Hematopoietic multipotent progenitor cell (in vitro differentiated cells): ENCODE data around the gene PPP6R2. TPM values are rescaled to one million over a fixed set of nuclear protein-coding genes. Genes with fewer than 3 reads are reported as not detected.
"Not testable (repeated sequence)": the region's sequence is repeated elsewhere in the genome, so short reads cannot be mapped to it uniquely, and the experiment has no call there.

ENCODE experiments used
- DNase-seq, 3 donors: peaks; one replicate each; pipeline ENCODE4 v3.0.0-alpha.2; 2011 to 2015; ENCODE audit warnings: low read depth in 2 of 3, low spot score in 2 of 3
- total RNA-seq: library from RNA; depleted of rRNA; stranded (reverse); fragments of >200 nt; gene quantifications from one replicate; pipeline ENCODE4 v1.2.3, GENCODE V29; 2012

PPP6R2 gene
- total RNA-seq, 1 donor: 70.3 TPM

DNA sequence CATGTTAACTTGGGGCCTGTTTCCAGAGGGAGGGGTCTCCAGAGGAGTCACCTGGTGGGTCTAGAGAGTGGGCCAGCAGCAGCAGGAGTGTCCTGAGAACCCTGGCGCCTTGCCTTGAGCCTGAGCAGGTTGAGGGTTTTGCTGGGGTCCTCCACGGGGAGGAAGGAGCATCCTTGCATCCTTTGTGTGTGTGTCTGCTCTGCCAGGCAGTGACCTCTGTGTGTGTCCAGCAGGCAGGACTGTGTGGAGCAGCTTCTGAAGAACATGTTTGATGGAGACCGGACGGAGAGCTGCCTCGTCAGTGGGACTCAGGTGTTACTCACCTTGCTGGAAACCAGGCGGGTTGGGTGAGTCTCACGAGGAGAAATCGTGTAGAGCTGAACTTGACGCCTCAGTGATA is 76.0 kb downstream of the PPP6R2 start:
- DNase-seq: no peak

DNA sequence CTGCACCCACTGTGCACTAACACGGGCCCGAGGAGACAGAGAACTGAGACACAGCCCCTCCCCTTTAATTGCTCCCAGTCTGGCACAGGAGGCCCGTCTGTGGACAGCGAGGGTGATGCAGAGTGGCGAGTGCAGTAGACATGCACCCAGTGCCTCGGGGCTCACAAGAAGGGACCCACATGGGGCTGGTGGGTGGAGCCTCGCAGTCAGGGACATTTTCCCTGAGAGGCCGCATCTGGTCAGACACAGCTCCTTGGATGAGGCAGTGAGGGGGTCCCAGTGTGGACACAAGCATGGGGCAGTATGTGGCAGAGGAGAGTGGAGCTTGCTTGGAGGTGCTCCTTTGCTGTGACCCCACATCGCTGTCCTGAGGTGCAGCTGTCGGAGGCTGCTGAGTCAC is 76.9 kb downstream of the PPP6R2 start:
- DNase-seq: no peak

DNA sequence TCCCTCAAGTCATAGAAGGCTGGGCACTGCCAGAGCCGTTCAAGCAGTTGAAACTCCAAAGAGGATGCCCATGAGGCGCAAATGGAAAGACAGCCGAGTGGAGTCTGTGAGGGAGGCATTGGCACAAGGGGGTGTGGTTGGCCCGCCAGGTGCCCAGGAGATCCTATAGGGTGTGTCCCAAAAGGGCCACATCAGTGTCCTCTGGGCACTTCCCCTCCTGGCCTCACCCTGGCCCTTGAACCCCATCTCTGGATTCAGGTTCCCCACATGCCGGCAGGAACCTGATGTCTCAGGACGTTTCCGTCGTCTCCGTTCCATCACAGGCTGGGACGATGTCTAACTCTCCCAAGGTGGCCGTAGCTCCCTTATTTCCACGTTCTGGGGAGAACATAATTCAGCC is 77.5 kb downstream of the PPP6R2 start:
- no peak for DNase-seq

DNA sequence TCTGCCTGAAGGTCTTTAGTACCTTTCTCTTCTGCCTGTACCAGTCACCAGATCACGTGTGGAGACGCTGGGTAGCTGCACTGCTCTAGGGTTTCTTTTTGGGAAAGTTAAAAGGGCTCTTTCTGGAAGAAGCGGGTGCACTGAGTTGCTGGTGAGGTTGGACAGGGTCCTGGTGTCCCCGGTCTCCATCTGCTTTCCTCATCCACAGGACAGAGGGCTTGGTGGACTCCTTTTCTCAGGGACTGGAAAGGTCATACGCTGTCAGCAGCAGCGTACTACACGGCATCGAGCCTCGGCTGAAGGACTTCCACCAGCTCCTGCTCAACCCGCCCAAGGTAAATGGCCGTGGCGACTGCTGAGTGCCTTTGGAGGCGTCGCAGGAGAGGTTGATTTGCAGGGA is 78.9 kb downstream of the PPP6R2 start:
- DNase-seq: no peak

DNA sequence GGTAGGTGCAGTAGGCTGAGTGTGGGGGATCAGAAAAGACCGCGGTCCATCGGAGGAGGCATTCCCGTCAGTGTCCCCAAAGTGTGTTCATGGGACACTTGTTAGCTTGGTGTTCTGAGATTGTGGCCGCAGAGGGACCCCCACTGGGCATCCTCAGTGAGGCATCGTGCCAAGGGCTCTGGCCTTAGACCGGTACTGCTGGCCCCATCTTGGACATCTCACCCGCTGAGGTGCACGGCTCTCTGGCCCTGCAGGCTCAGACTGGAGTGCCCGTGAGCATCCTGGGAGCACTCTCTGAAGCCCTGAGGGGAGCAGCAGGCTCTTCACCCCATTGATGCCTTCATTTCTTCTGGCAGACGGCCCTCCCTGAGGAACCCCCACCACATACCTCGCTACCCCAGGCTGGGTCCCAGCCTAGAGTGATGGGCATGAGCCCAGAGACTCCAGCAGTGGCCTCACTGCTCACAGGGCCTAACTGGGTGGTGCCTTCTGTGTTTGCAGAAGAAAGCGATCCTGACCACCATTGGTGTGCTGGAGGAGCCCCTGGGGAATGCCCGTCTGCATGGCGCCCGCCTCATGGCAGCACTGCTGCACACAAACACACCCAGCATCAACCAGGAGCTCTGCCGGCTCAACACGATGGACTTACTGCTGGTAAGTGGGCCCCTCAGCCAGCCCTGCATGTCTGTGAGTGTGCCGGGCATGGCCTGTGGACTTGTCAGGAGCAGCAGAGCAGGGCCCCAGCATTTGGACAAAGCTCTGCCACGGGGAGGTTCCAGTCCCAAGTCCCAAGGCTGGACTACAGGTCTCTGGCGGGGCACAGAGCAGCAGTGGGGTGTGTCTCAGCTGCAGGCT is 80.1 kb downstream of the PPP6R2 start:
- DNase-seq: no peak

DNA sequence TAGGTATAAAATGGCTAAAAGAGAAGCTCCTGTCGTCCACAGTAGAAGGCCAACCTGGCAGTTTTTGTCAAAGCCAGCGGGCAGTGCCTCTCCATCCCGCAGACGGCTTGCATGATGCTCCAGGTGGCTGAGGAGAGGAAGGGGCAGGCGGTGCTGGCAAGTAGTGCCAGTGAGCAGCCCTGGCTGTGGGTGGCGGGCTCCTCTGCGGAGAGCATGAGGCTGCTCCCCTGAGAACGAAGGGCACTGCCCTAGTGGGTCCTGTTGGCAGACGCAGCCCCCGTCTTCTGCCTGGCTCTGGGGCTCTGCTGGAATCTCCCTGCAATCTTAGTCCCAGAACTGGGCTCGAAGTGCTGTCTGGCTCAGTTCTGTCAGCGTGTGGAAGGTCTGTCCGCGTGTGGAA is 80.8 kb downstream of the PPP6R2 start:
- no peak for DNase-seq

DNA sequence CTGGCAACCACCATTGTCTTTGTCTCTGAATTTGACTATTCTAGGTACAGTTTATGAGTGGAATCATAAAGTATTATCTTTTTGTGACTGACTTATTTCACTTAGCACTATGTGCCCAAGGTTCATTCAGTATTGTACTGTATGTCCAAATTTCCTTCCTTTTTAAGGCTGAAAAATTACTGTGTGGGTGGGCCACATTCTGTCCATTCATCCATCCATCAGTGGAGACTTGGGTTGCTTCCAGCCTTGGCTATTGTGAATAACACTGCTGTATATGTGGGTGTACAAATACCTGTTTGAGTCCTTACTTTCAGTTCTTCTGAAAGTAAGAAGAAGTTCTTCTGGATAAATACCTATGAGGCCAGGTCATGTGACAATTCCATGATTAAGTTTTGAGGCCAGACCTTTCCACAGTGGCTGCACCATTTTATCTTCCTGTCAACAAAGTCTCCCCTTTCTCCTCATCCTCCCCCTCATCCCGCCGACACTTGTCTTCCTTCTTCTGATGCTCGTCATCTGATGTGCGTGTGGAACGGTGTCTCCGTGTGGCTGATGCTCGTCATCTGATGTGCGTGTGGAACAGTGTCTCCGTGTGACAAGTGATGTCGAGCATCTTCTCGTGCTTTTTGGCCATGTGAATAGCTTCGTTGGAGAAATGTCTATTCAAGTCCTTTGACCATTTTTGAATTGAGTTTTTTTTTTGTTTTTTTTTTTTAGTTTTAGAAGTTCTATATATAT is 82.2 kb downstream of the PPP6R2 start:
- DNase-seq: no peak

DNA sequence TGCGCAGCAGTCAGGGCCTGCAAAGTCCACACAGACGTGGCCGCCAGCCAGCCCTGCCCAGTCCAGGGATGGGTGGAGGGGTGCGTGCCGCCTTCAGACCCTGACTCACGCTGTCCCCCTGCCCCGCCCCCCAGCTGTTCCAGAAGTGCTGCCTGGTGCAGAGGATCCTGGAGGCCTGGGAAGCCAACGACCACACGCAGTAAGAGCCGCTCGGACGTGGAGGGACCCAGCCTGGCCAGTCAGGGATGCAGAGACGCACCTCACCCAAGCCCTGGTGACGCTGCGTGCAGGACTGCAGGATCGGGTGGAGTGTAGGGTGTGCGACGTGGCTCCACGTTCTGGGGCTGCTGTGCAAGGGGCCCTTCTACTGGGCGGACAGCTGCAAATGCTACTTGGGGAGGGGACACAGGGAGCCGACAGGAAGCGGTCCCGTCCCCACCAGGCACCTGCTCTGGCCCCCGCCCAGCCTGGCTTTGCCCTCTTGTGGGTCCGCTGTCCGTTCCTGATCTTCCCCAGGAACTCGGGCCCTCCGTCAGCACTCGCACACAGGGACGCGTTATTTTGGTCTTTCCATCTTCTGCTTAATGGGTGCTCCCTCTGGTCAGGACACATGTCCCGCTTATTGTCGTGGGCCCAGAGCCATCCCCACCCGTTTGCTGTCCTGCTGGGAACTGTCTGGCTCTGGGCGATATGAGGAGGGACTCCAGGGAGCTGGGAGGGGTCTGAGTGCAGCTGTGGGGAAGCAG is 89.2 kb downstream of the PPP6R2 start:
- DNase-seq: no peak

DNA sequence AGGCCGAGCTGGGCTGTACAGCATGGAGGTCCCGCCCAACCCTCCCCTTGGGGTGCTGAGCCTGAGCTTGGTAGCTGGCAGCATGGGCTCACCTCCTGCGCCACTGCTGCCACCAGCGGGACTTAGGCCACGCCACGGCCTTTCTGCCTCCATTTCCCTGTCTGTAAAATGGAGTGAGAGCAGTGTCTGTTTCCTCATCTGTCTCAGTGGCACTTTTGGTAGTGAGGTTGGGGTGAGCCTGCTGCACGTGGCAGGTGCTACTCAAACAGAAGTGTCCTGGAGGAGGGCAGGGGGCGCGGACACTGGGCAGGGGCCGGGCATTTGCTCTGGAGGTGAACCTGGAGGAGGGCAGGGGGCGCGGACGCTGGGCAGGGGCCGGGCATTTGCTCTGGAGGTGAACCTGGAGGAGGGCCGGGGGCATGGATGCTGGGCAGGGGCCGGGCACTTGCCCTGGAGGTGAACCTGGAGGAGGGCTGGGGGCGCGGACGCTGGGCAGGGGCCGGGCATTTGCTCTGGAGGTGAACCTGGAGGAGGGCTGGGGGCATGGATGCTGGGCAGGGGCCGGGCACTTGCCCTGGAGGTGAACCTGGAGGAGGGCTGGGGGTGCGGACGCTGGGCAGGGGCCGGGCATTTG is 89.9 kb downstream of the PPP6R2 start:
- not testable (repeated sequence) for DNase-seq

DNA sequence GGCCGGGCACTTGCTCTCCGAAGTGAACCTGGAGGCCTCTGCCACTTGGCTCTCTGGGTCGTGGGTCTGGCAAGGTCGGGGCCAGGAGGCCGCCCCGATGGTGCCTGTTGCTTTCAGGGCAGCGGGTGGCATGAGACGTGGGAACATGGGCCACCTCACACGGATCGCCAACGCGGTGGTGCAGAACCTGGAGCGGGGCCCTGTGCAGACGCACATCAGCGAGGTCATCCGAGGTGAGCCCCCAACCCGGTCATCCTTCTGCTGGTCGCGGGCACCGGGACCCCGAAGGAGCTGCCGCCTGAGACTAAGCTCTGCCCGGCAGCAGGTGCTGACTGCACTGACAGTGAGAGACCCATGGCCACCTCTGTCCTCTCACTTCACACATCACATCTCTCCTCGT is 91.7 kb downstream of the PPP6R2 start:
- no peak for DNase-seq

DNA sequence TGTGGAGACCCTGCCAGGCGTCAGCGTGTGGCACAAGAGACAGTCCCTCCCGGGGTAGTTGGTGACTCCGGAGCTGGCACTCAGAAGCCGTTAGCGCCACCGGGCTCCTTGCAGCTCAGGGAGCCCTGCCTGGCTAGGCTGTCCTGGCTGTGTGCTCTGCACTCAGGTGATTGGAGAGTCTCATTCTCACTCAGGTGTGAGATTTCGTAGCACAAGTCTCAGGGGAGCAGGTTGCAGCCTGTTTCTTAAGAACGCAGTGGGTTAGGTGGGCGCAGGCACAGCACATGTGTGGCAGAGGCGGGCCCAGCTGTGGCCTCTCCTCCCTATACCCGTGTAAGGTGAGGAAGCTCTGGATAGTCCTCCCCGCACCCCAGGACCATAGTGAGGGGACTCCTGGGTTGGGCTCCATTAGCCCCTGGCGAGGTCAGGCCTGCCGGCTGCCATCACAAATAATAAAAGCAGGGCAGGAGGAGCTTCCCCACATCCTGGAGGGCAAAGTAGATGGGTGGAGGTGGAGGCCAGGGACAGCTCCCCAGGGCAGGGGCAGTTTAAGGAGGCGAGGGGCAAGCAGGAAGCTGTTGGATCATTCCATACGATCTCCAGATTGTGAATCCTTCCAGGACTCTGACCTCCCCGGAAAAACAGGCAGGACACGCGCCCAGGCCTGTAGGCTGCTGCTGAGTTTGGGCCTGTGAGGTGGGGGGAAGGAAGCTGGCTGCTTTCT is 92.3 kb downstream of the PPP6R2 start:
- no peak for DNase-seq

DNA sequence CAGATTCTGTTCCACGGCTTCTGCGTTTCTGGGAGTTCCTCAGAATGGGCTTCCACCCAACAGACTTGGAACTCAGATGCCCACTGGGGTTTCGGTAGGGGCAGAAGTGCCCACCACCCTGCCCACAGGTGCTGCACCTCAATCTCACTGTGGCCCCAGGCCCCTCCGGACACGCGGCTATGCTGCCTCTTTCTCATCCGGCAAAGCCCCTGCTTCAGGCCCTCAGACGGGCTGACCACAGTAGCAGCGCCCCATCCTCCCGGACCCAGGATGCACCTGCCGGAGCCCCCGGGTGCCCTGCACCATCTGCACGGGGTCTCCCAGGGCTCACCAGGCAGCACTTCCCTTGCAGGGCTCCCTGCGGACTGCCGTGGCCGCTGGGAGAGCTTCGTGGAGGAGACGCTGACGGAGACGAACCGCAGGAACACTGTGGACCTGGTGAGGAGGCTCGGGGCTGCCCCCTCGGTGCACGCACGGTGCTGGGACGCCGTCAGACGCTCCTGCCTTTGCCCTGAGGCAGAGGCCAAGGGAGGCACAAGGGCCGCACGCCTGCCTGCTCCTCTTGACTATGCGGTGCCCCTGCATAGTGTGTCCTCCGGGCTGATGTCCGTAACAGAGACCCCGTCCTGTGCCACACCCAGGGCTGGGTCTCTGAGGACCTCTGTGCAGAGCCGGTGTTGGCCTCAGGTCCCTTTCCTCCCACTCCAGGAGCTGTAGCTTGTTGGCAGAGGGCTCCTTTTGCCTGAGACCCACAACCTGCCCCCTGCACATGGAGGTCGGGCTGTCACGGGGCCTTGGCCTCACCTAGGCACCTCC is 93.1 kb downstream of the PPP6R2 start:
- no peak for DNase-seq

DNA sequence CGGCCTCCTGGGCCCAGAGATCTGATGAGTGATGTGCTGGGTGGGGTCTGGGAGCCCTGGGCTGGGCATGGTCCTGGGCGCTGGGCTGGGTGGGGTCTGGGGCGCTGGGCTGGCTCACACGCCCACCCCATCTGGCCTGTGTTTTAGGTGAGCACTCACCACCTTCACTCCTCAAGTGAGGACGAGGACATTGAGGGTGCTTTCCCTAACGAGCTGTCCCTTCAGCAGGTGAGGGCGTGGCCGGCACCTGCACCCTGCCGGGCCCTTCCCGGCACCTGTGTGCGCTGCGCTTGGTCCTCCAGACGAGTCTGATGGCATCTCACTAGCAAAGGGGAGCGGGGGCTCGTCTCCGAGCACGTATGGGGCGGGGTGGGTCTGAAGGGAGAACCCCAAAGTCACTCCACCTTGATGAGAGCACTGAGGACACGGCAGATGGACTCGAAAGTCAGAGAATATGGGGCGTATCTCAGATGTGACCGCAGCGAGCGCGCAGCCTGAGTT is 93.8 kb downstream of the PPP6R2 start:
- no peak for DNase-seq

DNA sequence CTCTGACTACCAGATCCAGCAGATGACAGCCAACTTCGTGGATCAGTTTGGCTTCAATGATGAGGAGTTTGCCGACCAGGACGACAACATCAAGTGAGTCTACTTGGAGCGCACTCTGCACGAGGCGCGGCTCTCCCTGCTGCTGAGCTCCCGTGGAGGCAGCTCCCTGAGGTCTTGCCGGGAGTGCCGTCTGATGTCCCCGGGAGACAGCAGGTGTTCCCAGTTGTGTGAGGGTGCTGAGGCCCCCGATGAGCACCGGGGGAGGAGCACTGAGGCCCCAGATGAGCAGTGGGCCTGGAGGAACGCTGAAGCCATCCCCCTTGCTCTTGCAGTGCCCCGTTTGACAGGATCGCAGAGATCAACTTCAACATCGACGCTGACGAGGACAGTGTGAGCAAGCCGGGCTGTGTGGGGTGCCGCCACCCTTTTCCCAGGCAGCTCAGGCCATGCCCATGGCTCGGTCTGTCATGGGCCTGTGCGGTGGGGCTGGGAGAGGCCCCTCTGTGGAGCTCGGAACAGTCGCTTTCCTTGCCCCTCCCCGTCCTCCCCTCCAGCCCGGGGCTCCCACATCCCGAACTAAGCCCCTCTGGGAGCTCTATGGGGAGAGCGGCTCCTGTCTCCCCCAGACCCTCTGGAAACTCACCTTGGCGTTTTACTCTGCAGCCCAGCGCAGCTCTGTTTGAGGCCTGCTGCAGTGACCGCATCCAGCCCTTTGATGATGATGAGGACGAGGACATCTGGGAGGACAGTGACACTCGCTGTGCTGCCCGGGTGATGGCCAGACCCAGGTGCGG is 94.6 kb downstream of the PPP6R2 start:
- DNase-seq: no peak

DNA sequence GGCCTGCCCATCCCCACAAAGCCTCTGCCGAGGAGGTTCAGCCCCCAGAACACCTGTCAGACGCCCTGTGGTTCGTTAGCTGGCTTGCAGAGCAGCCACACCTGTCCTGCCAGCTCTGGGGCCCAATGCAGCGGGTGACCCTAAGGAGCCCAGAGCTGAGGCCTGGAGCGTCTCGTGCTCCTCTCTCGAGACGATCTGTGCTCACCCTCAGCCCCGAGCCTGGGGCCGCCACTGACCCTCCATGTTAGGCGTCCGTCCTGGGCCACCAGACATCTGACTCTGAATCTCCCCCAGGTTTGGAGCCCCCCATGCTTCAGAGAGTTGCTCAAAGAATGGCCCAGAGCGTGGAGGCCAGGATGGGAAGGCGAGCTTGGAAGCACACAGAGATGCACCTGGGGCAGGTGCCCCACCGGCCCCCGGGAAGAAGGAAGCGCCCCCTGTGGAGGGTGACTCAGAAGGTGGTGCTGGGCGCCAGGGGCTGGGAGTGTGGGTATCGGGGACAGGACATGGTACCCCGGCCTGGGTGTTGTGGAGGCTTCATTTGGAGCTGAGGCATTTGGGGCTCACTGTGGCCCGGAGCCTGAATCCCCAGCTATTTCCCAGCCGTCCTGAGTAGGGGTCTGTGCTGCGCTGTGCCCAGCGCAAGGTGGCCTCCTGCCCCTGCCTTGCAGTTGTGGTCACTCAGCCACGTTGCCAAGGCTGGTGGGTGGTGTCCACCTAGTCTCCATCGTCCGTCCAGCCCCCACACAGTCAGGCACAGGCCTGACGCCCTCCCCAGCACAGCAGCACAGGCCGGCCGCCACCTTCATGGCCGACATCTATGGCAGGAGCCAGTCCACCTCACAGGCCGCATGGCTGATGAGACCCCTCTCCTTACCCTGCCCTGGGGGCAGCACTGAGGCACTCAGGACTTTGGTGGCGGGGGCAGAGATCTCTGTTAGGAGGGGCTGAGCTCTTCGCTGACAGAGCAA is 95.5 kb downstream of the PPP6R2 start:
- DNase-seq: no peak

DNA sequence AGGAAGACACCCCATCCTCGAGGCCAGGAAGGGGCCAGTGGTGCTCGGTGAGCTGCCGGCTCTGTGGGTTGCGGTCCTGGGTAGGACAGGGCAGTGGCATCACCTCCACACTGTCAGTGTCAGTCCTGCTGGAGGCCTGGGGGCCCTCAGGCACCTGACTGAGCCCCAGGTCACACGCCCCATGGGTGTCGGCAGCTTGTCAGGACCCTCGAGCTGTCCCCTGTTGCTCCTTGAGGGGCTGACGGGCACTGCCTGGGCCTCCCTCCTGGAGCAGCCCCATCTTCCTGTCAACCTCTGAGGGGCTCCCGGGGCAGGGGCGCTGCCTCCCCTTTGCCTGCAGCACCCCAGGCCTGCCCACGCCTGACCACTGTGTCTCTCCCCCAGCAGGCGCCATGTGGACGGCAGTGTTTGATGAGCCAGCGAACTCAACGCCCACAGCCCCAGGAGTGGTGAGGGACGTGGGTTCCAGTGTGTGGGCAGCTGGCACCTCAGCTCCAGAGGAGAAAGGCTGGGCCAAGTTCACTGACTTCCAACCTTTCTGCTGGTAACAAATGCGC is 96.3 kb downstream of the PPP6R2 start:
- DNase-seq: no peak

DNA sequence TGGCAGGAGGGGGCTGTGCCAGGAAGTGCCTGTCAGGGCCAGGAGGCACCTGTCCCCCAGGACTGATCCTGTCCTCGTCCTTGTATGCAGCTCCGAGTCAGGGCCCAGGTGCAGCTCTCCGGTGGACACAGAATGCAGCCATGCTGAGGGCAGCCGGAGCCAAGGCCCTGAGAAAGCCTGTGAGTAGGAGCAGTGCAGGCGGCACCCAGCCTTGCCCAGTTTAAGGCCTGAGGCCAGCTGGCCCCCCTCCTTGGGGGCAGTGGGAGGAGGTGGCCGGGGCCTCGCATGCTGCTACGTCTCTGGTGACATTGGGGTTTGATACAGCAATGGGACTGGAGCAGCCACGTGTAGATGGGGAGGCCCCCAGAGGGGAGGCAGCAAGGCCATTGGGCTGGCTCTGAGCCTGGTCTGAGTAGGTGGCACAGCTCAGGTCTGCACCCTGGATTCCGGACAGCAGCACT is 96.8 kb downstream of the PPP6R2 start:
- no peak for DNase-seq
